Ovary (tissue), 3 donors: Measurements from ENCODE around the gene GPR83.

Experiments used
- POLR2A ChIP-seq: fragments of 450-650 bp; IDR thresholded peaks from one replicate; pipeline ENCODE4 v1.6.1; 2017; ENCODE audit warnings: antibody characterized with exemption, mild to moderate bottlenecking, moderate library complexity
- TF ChIP-seq, protein P1 (sequence below), 3 donors: fragments of 450-650 bp in 2 of 3; fragments of 200-600 bp in 1 of 3; IDR thresholded peaks; one replicate each; pipeline versions ENCODE4 v1.5.1 to v1.8.0; 2016 to 2022; ENCODE audit warnings: antibody characterized with exemption in 3 of 3, mild to moderate bottlenecking in 1 of 3
- donor health status: DM: no; HTN: no; CAD: no.

DNA sequence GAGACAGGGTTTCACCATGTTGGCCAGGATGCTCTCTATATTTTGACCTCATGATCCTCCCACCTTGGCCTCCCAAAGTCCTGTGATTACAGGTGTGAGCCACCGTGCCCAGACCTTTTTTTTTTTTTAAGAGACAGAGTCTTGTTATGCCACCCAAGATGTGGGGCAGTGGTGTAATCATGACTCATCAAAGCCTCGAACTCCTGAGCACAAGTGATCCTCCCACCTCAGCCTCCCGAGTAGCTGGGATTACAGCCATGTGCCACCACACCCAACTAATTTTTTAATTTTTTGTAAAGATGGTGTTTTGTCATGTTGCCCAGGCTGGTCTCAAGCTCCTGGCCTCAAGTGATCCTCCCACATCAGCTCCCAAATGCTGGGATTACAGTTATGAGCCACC, 59.0 kb downstream of the GPR83 start:
- TF ChIP-seq, protein P1, sequence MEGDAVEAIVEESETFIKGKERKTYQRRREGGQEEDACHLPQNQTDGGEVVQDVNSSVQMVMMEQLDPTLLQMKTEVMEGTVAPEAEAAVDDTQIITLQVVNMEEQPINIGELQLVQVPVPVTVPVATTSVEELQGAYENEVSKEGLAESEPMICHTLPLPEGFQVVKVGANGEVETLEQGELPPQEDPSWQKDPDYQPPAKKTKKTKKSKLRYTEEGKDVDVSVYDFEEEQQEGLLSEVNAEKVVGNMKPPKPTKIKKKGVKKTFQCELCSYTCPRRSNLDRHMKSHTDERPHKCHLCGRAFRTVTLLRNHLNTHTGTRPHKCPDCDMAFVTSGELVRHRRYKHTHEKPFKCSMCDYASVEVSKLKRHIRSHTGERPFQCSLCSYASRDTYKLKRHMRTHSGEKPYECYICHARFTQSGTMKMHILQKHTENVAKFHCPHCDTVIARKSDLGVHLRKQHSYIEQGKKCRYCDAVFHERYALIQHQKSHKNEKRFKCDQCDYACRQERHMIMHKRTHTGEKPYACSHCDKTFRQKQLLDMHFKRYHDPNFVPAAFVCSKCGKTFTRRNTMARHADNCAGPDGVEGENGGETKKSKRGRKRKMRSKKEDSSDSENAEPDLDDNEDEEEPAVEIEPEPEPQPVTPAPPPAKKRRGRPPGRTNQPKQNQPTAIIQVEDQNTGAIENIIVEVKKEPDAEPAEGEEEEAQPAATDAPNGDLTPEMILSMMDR (IDR thresholded peaks at IDR 0.05): no peak
- TF ChIP-seq POLR2A: no peak
